ENCODE measurements around the gene SWSAP1. TPM values are rescaled to one million over a fixed set of nuclear protein-coding genes. Genes with fewer than 3 reads are reported as not detected.

The SWSAP1 gene
- total and polyA plus RNA-seq, 2 of the 4 experiments (the other 2 are of a cell fraction) = 0.36 to 1.6 TPM

- Histone ChIP-seq H3K36me3 (ENCODE audit: control insufficient read depth, insufficient read depth, low read length) (no peaks in the 10 kb centered on the region), H2BK120ac (ENCODE audit: low read depth, low read length) (peak overlapping the region; percentile 43), H3K27ac (ENCODE audit: insufficient read depth, low read length) (peak overlapping the region; percentile 75), H3K18ac (ENCODE audit: low read depth, low read length) (0 out of 2 replicates have a peak overlapping the region, but pooled peaks have one; percentile 3), H3K4me1 (ENCODE audit: control insufficient read depth, insufficient read depth, low read length) (peaks cover 25% of the 10 kb centered on the region), H3K23ac (ENCODE audit: low read depth, low read length) (peak overlapping the region; percentile 16; the same call in 1 of the 2 replicates), H3K79me1 (ENCODE audit: low read depth in 1 of 2, low read length in 2 of 2) (peaks cover 8 to 40% of the 10 kb centered on the region in 2 experiments), H3K9me3 (ENCODE audit: control insufficient read depth, insufficient read depth, low read length) (no peaks in the 10 kb centered on the region), H2BK5ac (ENCODE audit: low read depth, low read length, poor library complexity, severe bottlenecking) (peak overlapping the region; percentile 78), H2AK9ac (replicated peaks; ENCODE audit: low read depth, low read length, poor library complexity) (peak overlapping the region; percentile 92), H4K5ac (ENCODE audit: low read depth, low read length) (0 out of 2 replicates have a peak overlapping the region, but pooled peaks have one; percentile 42), H3K9ac (ENCODE audit: low read depth, low read length) (peak overlapping the region; percentile 10; the same call in 1 of the 2 replicates), H4K91ac (ENCODE audit: insufficient read depth, low read depth, low read length) (peak overlapping the region; percentile 61), H3K4ac (ENCODE audit: low read depth, low read length) (peak overlapping the region; percentile 80), H3K56ac (ENCODE audit: extremely low read depth, insufficient read depth, low read length) (no peak overlapping the region), H3K14ac (replicated peaks; ENCODE audit: low read depth, low read length) (peak overlapping the region; percentile 80), H2AFZ (replicated peaks; ENCODE audit: low read length, poor library complexity) (peak overlapping the region; percentile 79), H4K8ac (ENCODE audit: low read depth in 2 of 2, low read length in 2 of 2) (peak overlapping the region in 1 of 2 experiments; percentile 64; a peak in 1 of 4 replicates), H2BK20ac (ENCODE audit: low read depth, low read length) (peak overlapping the region; percentile 62; the same call in 1 of the 2 replicates), H2BK15ac (ENCODE audit: low read depth, low read length) (no peak overlapping the region), H3K4me2 (ENCODE audit: low read depth, low read length) (peak overlapping the region; percentile 70), H4K20me1 (ENCODE audit: insufficient read depth, low read length) (peaks cover 11% of the 10 kb centered on the region; the same call in 1 of the 2 replicates), H3K27me3 (ENCODE audit: control insufficient read depth, insufficient read depth, low read length) (no peaks in the 10 kb centered on the region; the same call in 1 of the 2 replicates), H3K4me3 (ENCODE audit: insufficient read depth, low read depth, low read length) (no peak overlapping the region), H3K9me1 (ENCODE audit: insufficient read depth, low read length) (peaks cover 37% of the 10 kb centered on the region), H2AK5ac (ENCODE audit: low read depth, low read length) (peak overlapping the region; percentile 93)
- ChIA-PET POLR2A (ENCODE audit: unreplicated experiment) (no interaction called here), CTCF (no interaction called here)
- intact Hi-C loops (cut with micrococcal nuclease) = no loop called here
- TF ChIP-seq BHLHE40 (IDR thresholded peaks at IDR 0.05; ENCODE audit: low read depth, low read length) (no peak), MAZ (IDR thresholded peaks at IDR 0.05; ENCODE audit: borderline replicate concordance, low read depth, low read length) (0 out of 2 replicates have a peak, but pooled peaks have one; percentile 42), SMC3 (IDR thresholded peaks at IDR 0.05; ENCODE audit: low read depth, low read length) (0 out of 2 replicates have a peak, but pooled peaks have one; percentile 14), CTCF (conservative IDR thresholded peaks at IDR 0.05; ENCODE audit: low read depth, low read length) (0 out of 2 replicates have a peak, but pooled peaks have one; percentile 30), FOS (IDR thresholded peaks at IDR 0.05; ENCODE audit: low read depth, low read length) (peak; percentile 94), MXI1 (IDR thresholded peaks at IDR 0.05; ENCODE audit: borderline replicate concordance, low read depth, low read length) (no peak), NFE2L2 (IDR thresholded peaks at IDR 0.05; ENCODE audit: low read depth, low read length) (no peak), CEBPB (IDR thresholded peaks at IDR 0.05; ENCODE audit: low read depth, low read length) (no peak), RFX5 (IDR thresholded peaks at IDR 0.05; ENCODE audit: low read depth, low read length) (no peak)
- no TSS peak for BruUV-seq (replicated peaks)
- dilution Hi-C loops (cut with HindIII; ENCODE audit: low sequenced_read_pairs, unreplicated experiment) = no loop called here
- in situ Hi-C loops (cut with MboI; ENCODE audit: low sequenced_read_pairs) = no loop called here
- peak; percentile 89 for DNase-seq
- 54% methylated on average over 2 of the region's 8 CpGs; no CpG with 5 or more reads in 1 of the 2 experiments for WGBS, 2 experiments (ENCODE audit: extremely low coverage in 2 of 2, insufficient read length in 1 of 2)
- ATAC-seq (ENCODE audit: low read depth) = no peak
These were observed 4.1 kb downstream of the SWSAP1 start for GRCh38 chr19:11378319-11379189.

Data from IMR-90 (cell line).